Measurements from ENCODE around the gene PAX5.

The PAX5 gene

GRCh38 chr9:37025071-37025822, 8.8 kb downstream of the PAX5 start:
- no peak for DNase-seq (ENCODE audit: low read depth)

GRCh38 chr9:37017546-37017945, 16.5 kb downstream of the PAX5 start:
- DNase-seq (ENCODE audit: low read depth) = no peak

- no peak for DNase-seq (ENCODE audit: low read depth)
Measured at GRCh38 chr9:37011530-37011929, 22.5 kb downstream of the PAX5 start.

- no peak for DNase-seq (ENCODE audit: low read depth)
Measured at GRCh38 chr9:37010976-37011375, 23.1 kb downstream of the PAX5 start.

- DNase-seq (ENCODE audit: low read depth) = no peak
Measured at GRCh38 chr9:37010180-37010579, 23.9 kb downstream of the PAX5 start.

GRCh38 chr9:37007295-37007694, 26.8 kb downstream of the PAX5 start:
- no peak for DNase-seq (ENCODE audit: low read depth)

- DNase-seq (ENCODE audit: low read depth) = no peak
Measured at GRCh38 chr9:37005517-37006140, 28.4 kb downstream of the PAX5 start.

- DNase-seq (ENCODE audit: low read depth) = no peak
Measured at GRCh38 chr9:37004424-37004935, 29.6 kb downstream of the PAX5 start.

- no peak for DNase-seq (ENCODE audit: low read depth)
Measured at GRCh38 chr9:37002413-37003217, 31.5 kb downstream of the PAX5 start.

- DNase-seq (ENCODE audit: low read depth) = no peak
Measured at GRCh38 chr9:37002036-37002412, 32.0 kb downstream of the PAX5 start.

- no peak for DNase-seq (ENCODE audit: low read depth)
Measured at GRCh38 chr9:37001459-37001858, 32.6 kb downstream of the PAX5 start.

GRCh38 chr9:36999728-37000333, 34.2 kb downstream of the PAX5 start:
- DNase-seq (ENCODE audit: low read depth) = no peak

GRCh38 chr9:36997414-36997813, 36.7 kb downstream of the PAX5 start:
- no peak for DNase-seq (ENCODE audit: low read depth)

- no peak for DNase-seq (ENCODE audit: low read depth)
Measured at GRCh38 chr9:36996706-36997086, 37.4 kb downstream of the PAX5 start.

GRCh38 chr9:36995927-36996705, 38.0 kb downstream of the PAX5 start:
- peak; percentile 41 for DNase-seq (ENCODE audit: low read depth)

GRCh38 chr9:36993933-36994764, 39.9 kb downstream of the PAX5 start:
- DNase-seq (ENCODE audit: low read depth) = no peak

GRCh38 chr9:36992501-36993316, 41.4 kb downstream of the PAX5 start:
- DNase-seq (ENCODE audit: low read depth) = no peak

- DNase-seq (ENCODE audit: low read depth) = no peak
Measured at GRCh38 chr9:36991516-36992134, 42.4 kb downstream of the PAX5 start.

GRCh38 chr9:36988848-36989247, 45.2 kb downstream of the PAX5 start:
- no peak for DNase-seq (ENCODE audit: low read depth)
